Liver (tissue), 9 donors: ENCODE measurements around the gene PCNT. TPM values are rescaled to one million over a fixed set of nuclear protein-coding genes. Genes with fewer than 3 reads are reported as not detected.

Experiments
- DNase-seq: peaks from one replicate; pipeline ENCODE4 v3.0.0-alpha.2; 2017; ENCODE audit warnings: low spot score
- H3K27ac ChIP-seq, 2 donors: one replicate each; pipeline ENCODE4 v1.7.0; 2013; ENCODE audit warnings: inconsistent platforms in 2 of 2, low read length in 2 of 2, control low read depth in 1 of 2, low read depth in 1 of 2, mild to moderate bottlenecking in 1 of 2
- H3K27me3 ChIP-seq, 4 donors: one replicate each; pipeline versions ENCODE4 v1.6.1 to v1.7.0; 2013; ENCODE audit warnings: low read length in 3 of 4, inconsistent platforms in 1 of 4, mild to moderate bottlenecking in 1 of 4, moderate library complexity in 1 of 4; ENCODE audit not compliant: control insufficient read depth in 4 of 4, insufficient read depth in 4 of 4
- H3K36me3 ChIP-seq, 4 donors: one replicate each; pipeline versions ENCODE4 v1.6.1 to v1.7.0; 2013; ENCODE audit warnings: low read length in 3 of 4, mild to moderate bottlenecking in 3 of 4, low read depth in 1 of 4, moderate library complexity in 1 of 4; ENCODE audit not compliant: control insufficient read depth in 4 of 4, insufficient read depth in 3 of 4
- H3K4me1 ChIP-seq, 4 donors: one replicate each; pipeline versions ENCODE4 v1.6.1 to v1.7.0; 2013; ENCODE audit warnings: low read length in 3 of 4, mild to moderate bottlenecking in 3 of 4, moderate library complexity in 1 of 4; ENCODE audit not compliant: control insufficient read depth in 4 of 4, insufficient read depth in 4 of 4
- H3K4me3 ChIP-seq, 3 donors: one replicate each; pipeline versions ENCODE4 v1.6.1 to v1.7.0; 2013; ENCODE audit warnings: low read length in 3 of 3, control low read depth in 1 of 3, low read depth in 1 of 3, mild to moderate bottlenecking in 1 of 3
- H3K9ac ChIP-seq, 2 donors: one replicate each; pipeline ENCODE4 v1.7.0; 2013; ENCODE audit warnings: low read length in 2 of 2, mild to moderate bottlenecking in 2 of 2, moderate library complexity in 2 of 2, control low read depth in 1 of 2, low read depth in 1 of 2
- H3K9me3 ChIP-seq, 4 donors: one replicate each; pipeline versions ENCODE4 v1.6.1 to v1.7.0; 2013; ENCODE audit warnings: low read length in 3 of 4; ENCODE audit not compliant: control insufficient read depth in 4 of 4
- ATF3 ChIP-seq: IDR thresholded peaks from 2 replicates; pipeline ENCODE4 v1.6.1; 2016; ENCODE audit warnings: antibody characterized with exemption
- EGR1 ChIP-seq, 2 donors: IDR thresholded peaks; 2 replicates each; pipeline ENCODE4 v1.6.1; 2016 to 2018; ENCODE audit warnings: antibody characterized with exemption in 2 of 2, low read depth in 2 of 2
- FOXA1 ChIP-seq: IDR thresholded peaks from 2 replicates; pipeline ENCODE4 v1.6.1; 2016; ENCODE audit warnings: antibody characterized with exemption
- FOXA2 ChIP-seq: IDR thresholded peaks from 2 replicates; pipeline ENCODE4 v1.6.1; 2016; ENCODE audit warnings: antibody characterized with exemption
- GABPA ChIP-seq, 2 donors: IDR thresholded peaks in 1 of 2; conservative IDR thresholded peaks in 1 of 2; 2 replicates each; pipeline ENCODE4 v1.6.1; 2016; ENCODE audit warnings: antibody characterized with exemption in 2 of 2, mild to moderate bottlenecking in 1 of 2, moderate library complexity in 1 of 2
- HNF4A ChIP-seq, 2 donors: conservative IDR thresholded peaks; 2 replicates each; pipeline ENCODE4 v1.6.1; 2016; ENCODE audit warnings: antibody characterized with exemption in 2 of 2, mild to moderate bottlenecking in 2 of 2
- HNF4G ChIP-seq: IDR thresholded peaks from 2 replicates; pipeline ENCODE4 v1.6.1; 2016; ENCODE audit warnings: antibody characterized with exemption
- JUND ChIP-seq, 2 donors: IDR thresholded peaks; 2 replicates each; pipeline ENCODE4 v1.6.1; 2016; ENCODE audit warnings: antibody characterized with exemption in 2 of 2
- NR2F2 ChIP-seq: IDR thresholded peaks from 2 replicates; pipeline ENCODE4 v1.6.1; 2016; ENCODE audit warnings: antibody characterized with exemption
- RAD21 ChIP-seq, 2 donors: IDR thresholded peaks; 2 replicates each; pipeline ENCODE4 v1.6.1; 2016; ENCODE audit warnings: antibody characterized with exemption in 2 of 2, mild to moderate bottlenecking in 2 of 2
- REST ChIP-seq: IDR thresholded peaks from 2 replicates; pipeline ENCODE4 v1.6.1; 2016; ENCODE audit warnings: antibody characterized with exemption, mild to moderate bottlenecking
- RXRA ChIP-seq, 2 donors: IDR thresholded peaks; 2 replicates each; pipeline ENCODE4 v1.6.1; 2017 to 2018; ENCODE audit warnings: antibody characterized with exemption in 2 of 2, mild to moderate bottlenecking in 1 of 2
- SP1 ChIP-seq: IDR thresholded peaks from 2 replicates; pipeline ENCODE4 v1.6.1; 2018; ENCODE audit warnings: antibody characterized with exemption, mild to moderate bottlenecking
- TAF1 ChIP-seq: conservative IDR thresholded peaks from 2 replicates; pipeline ENCODE4 v1.6.1; 2016; ENCODE audit warnings: antibody characterized with exemption, mild to moderate bottlenecking
- YY1 ChIP-seq: IDR thresholded peaks from 2 replicates; pipeline ENCODE4 v1.6.1; 2016; ENCODE audit warnings: antibody characterized with exemption, mild to moderate bottlenecking
- WGBS: extraction: QIAGEN DNeasy Blood & Tissue Kit; methylation state at CpG from one replicate; pipeline ENCODE4 v1.1.7; 2013; 5-methylcytosine and 5-hydroxymethylcytosine counted together
- polyA plus RNA-seq, 2 donors: library from polyadenylated mRNA; stranded (reverse) in 1 of 2; unstranded in 1 of 2; fragments of 200-250 nt in 1 of 2; fragments of >200 nt in 1 of 2; fragmentation: Nextera tagmentation in 1 of 2; extraction: Ambion mirVana in 1 of 2; gene quantifications; one replicate each; pipeline versions ENCODE4 v1.2.1 to v1.2.3, GENCODE V29; 2013 to 2015
- total RNA-seq, 2 donors: library from RNA; depleted of rRNA; stranded (reverse); fragments of >200 nt; gene quantifications; one replicate each; pipeline ENCODE4 v1.2.3, GENCODE V29; 2014
- TF ChIP-seq, protein P1 (sequence below): fragments of 150-350 bp; IDR thresholded peaks from 2 replicates; pipeline ENCODE4 v1.5.1; 2017; ENCODE audit warnings: improper control_type of control experiment, low read depth, low read length; ENCODE audit not compliant: missing input control
- TF ChIP-seq, protein P2 (sequence below): IDR thresholded peaks from 2 replicates; pipeline ENCODE4 v1.6.1; 2016; ENCODE audit warnings: antibody characterized with exemption
- TF ChIP-seq, protein P3 (sequence below): IDR thresholded peaks from 2 replicates; pipeline ENCODE4 v1.6.1; 2016; ENCODE audit warnings: antibody characterized with exemption
- donor health status: healthy.
- donor health status: healthy.
- donor health status: healthy.
- donor health status: healthy.
- donor health status: healthy.

PCNT gene
- total and polyA plus RNA-seq, 4 donors: 6.7 to 36.8 (median 15.2) TPM

- H3K27me3 ChIP-seq: no peaks in the 10 kb centered on the region
- 64% methylated on average over 19 of the region's 19 CpGs for WGBS
- peaks cover 0 to 25% (median 15%) of the 10 kb centered on the region in 4 donors for H3K4me1 ChIP-seq
- no peak overlapping the region for H3K4me3 ChIP-seq
- peak overlapping the region in 1 of 2 donors; percentile 15 for H3K9ac ChIP-seq
- H3K9me3 ChIP-seq: no peaks in the 10 kb centered on the region
- TF ChIP-seq ATF3: no peak
- no peak for TF ChIP-seq NR2F2
- peaks cover 5 to 32% (median 10%) of the 10 kb centered on the region in 4 donors for H3K36me3 ChIP-seq
- peak; percentile 48 for DNase-seq
- H3K27ac ChIP-seq: peak overlapping the region; percentile 97
These were observed 69.5 kb downstream of the PCNT start for GRCh38 chr21:46393451-46393940.

DNA sequence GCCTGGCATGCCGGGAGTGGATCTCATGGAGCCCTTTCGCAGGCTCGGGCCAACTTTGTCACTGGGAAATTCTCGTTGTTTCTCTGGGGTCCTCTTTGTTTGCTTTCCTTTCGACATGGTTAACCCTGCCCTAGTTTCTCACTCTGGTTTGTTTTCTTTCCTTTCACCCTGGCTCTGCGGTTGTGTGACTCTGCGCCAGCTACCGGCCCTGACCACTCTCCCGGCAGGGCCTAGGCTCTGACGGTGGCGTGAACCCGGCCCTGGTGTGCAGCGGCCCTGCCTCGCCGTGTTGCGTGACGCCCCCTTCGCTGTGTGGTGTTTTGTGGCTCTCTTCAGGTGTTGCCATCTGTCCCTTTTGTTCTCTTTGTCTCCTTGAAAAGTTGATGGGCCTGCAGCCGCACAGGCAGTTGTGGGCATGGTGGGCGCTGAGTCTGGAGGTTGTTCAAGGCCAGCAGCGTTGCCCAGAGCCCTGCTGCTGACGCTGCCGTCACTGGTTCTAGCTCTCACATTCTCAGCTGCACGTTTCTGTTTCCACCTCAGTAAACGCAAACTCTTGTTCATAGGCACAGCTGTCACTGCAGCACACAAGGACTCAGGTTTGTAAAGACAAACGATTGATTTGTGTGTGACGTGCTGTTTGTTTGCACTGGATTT lies 70.1 kb downstream of the PCNT start:
- peak; percentile 41 for DNase-seq
- H3K9me3 ChIP-seq: no peaks in the 10 kb centered on the region
- H3K27ac ChIP-seq: peak overlapping the region; percentile 97
- H3K27me3 ChIP-seq: no peaks in the 10 kb centered on the region
- 42% methylated on average over 27 of the region's 27 CpGs for WGBS
- peaks cover 0 to 25% (median 15%) of the 10 kb centered on the region in 4 donors for H3K4me1 ChIP-seq
- peak overlapping the region; percentile 24 to 69 for H3K9ac ChIP-seq
- H3K4me3 ChIP-seq: no peak overlapping the region
- peaks cover 5 to 30% (median 10%) of the 10 kb centered on the region in 4 donors for H3K36me3 ChIP-seq
- TF ChIP-seq HNF4G (no peak), NR2F2 (no peak), RAD21 (IDR thresholded peaks at IDR 0.05) (no peak), REST (peak; percentile 78), ATF3 (no peak), JUND (IDR thresholded peaks at IDR 0.05) (no peak), GABPA (IDR thresholded peaks at IDR 0.05 in 1 of 2, conservative IDR thresholded peaks at IDR 0.05 in 1 of 2) (no peak), YY1 (no peak), SP1 (peak; percentile 80), EGR1 (IDR thresholded peaks at IDR 0.05; ENCODE audit: low read depth in 2 of 2) (no peak), RXRA (IDR thresholded peaks at IDR 0.05) (peak; percentile 50 to 71), TAF1 (no peak), HNF4A (conservative IDR thresholded peaks at IDR 0.05) (no peak), FOXA1 (peak; percentile 22), FOXA2 (no peak)
- TF ChIP-seq, protein P1, sequence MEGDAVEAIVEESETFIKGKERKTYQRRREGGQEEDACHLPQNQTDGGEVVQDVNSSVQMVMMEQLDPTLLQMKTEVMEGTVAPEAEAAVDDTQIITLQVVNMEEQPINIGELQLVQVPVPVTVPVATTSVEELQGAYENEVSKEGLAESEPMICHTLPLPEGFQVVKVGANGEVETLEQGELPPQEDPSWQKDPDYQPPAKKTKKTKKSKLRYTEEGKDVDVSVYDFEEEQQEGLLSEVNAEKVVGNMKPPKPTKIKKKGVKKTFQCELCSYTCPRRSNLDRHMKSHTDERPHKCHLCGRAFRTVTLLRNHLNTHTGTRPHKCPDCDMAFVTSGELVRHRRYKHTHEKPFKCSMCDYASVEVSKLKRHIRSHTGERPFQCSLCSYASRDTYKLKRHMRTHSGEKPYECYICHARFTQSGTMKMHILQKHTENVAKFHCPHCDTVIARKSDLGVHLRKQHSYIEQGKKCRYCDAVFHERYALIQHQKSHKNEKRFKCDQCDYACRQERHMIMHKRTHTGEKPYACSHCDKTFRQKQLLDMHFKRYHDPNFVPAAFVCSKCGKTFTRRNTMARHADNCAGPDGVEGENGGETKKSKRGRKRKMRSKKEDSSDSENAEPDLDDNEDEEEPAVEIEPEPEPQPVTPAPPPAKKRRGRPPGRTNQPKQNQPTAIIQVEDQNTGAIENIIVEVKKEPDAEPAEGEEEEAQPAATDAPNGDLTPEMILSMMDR: no peak
- TF ChIP-seq, protein P2, sequence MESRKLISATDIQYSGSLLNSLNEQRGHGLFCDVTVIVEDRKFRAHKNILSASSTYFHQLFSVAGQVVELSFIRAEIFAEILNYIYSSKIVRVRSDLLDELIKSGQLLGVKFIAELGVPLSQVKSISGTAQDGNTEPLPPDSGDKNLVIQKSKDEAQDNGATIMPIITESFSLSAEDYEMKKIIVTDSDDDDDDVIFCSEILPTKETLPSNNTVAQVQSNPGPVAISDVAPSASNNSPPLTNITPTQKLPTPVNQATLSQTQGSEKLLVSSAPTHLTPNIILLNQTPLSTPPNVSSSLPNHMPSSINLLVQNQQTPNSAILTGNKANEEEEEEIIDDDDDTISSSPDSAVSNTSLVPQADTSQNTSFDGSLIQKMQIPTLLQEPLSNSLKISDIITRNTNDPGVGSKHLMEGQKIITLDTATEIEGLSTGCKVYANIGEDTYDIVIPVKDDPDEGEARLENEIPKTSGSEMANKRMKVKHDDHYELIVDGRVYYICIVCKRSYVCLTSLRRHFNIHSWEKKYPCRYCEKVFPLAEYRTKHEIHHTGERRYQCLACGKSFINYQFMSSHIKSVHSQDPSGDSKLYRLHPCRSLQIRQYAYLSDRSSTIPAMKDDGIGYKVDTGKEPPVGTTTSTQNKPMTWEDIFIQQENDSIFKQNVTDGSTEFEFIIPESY: no peak
- TF ChIP-seq, protein P3, sequence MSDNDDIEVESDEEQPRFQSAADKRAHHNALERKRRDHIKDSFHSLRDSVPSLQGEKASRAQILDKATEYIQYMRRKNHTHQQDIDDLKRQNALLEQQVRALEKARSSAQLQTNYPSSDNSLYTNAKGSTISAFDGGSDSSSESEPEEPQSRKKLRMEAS: no peak
